ENCODE data around the gene TWNK.

DNA sequence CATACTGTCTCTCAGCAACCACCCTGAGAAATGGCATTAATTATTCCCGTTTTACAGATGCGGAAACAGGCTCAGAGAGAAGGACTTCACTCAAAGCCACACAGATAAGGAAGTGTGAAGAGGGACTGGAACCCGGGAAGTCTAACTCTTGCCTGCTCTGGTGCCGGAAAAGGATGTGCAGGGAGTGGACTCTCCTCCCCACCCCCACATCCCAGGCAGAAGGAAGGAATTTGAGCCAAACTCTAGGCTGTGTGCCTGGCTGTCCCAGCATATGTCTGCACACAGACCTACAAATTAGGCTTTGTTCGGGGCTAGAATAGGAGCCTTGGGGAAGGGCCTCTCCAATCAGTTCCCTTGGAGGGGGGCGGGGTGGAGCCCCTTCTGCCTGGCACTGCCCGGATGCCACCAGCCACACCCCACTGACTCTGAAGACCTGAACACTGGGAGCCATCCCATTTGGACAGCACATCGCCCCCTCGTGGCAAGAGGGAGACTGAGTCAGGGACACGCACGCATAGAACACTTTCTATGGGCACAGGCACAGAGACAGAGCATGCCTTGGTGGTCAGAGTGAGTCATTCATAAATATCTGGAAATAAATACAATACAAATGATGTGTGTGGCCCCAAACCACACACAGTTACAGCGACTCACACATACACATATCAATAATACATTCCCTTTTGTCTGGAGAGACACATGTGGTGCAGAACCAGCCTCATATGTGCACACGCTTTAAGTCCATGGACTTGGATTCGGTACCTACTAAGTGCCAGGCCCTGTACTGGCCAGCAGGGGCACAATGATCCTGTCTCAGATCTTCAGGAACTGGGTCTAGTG is 25.4 kb downstream of the TWNK start:
- TF ChIP-seq, protein P1, sequence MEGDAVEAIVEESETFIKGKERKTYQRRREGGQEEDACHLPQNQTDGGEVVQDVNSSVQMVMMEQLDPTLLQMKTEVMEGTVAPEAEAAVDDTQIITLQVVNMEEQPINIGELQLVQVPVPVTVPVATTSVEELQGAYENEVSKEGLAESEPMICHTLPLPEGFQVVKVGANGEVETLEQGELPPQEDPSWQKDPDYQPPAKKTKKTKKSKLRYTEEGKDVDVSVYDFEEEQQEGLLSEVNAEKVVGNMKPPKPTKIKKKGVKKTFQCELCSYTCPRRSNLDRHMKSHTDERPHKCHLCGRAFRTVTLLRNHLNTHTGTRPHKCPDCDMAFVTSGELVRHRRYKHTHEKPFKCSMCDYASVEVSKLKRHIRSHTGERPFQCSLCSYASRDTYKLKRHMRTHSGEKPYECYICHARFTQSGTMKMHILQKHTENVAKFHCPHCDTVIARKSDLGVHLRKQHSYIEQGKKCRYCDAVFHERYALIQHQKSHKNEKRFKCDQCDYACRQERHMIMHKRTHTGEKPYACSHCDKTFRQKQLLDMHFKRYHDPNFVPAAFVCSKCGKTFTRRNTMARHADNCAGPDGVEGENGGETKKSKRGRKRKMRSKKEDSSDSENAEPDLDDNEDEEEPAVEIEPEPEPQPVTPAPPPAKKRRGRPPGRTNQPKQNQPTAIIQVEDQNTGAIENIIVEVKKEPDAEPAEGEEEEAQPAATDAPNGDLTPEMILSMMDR (conservative IDR thresholded peaks at IDR 0.05; ENCODE audit: low read depth in 2 of 2) = peak; percentile 91 to 96
- no peak for TF ChIP-seq STAT1 (IDR thresholded peaks at IDR 0.05; ENCODE audit: unreplicated experiment)
- no peak for TF ChIP-seq POLR2AphosphoS5 (IDR thresholded peaks at IDR 0.05; ENCODE audit: low read depth)
- TF ChIP-seq EZH2 (IDR thresholded peaks at IDR 0.05; ENCODE audit: low read depth, unreplicated experiment) = no peak
- no peak for TF ChIP-seq ETS1 (IDR thresholded peaks at IDR 0.05)

Measured in GM23338 (cell line).